Cardiac fibroblast (primary cell): ENCODE results near the gene TRIP12.
"Not testable (repeated sequence)": the region's sequence is repeated elsewhere in the genome, so short reads cannot be mapped to it uniquely, and the experiment has no call there.

Experiments used
- DNase-seq, 2 donors: peaks; one replicate each; pipeline versions ENCODE4 v3.0.0 to v3.0.0-alpha.2; 2010; ENCODE audit warnings: low read depth in 2 of 2
- H3K4me3 ChIP-seq, 2 donors: replicated peaks in 1 of 2; 1 replicate in 1 of 2; 2 replicates in 1 of 2; pipeline ENCODE4 v1.5.1; 2011; ENCODE audit warnings: low read depth in 2 of 2, low read length in 2 of 2, mild to moderate bottlenecking in 2 of 2, moderate library complexity in 1 of 2
- CTCF ChIP-seq: IDR thresholded peaks from one replicate; pipeline ENCODE4 v1.5.1; 2011; ENCODE audit warnings: low read depth, mild to moderate bottlenecking, low read length, inconsistent platforms

The TRIP12 gene

GRCh38 chr2:229921892-229922448 lies at the start of gene TRIP12:
Gene TRIP12, minus strand, starts transcription at chr2:229922009. Its CDS starts 41,930 bp downstream, at chr2:229880079.
- no peak for TF ChIP-seq CTCF
- peak within 1 kb of the TSS; percentile 74 to 92 for H3K4me3 ChIP-seq
- DNase-seq, result peak; percentile 97 to 99

- DNase-seq, result no peak
- no peak overlapping the region for H3K4me3 ChIP-seq
- no peak for TF ChIP-seq CTCF
Observed at GRCh38 chr2:229971298-229971790, 49.5 kb upstream of the TRIP12 start.

- no peak for TF ChIP-seq CTCF
- DNase-seq, result no peak
- no peak overlapping the region for H3K4me3 ChIP-seq
Observed at GRCh38 chr2:229970406-229970805, 48.6 kb upstream of the TRIP12 start.

GRCh38 chr2:229969921-229970320 lies 48.1 kb upstream of the TRIP12 start:
- no peak overlapping the region for H3K4me3 ChIP-seq
- no peak for TF ChIP-seq CTCF
- no peak for DNase-seq

GRCh38 chr2:229963596-229963995 lies 41.8 kb upstream of the TRIP12 start:
- DNase-seq, result peak; percentile 8 to 31
- not testable (repeated sequence) for H3K4me3 ChIP-seq

- no peak overlapping the region for H3K4me3 ChIP-seq
- no peak for DNase-seq
- TF ChIP-seq CTCF, result no peak
Observed at GRCh38 chr2:229956491-229956890, 34.7 kb upstream of the TRIP12 start.

- no peak for DNase-seq
- TF ChIP-seq CTCF, result no peak
- H3K4me3 ChIP-seq, result no peak overlapping the region
Observed at GRCh38 chr2:229955663-229956062, 33.9 kb upstream of the TRIP12 start.
